A549 treated with Hydrocortisone at 1 μM for 4 hours (cell line): ENCODE data around the gene COL5A3. TPM values are rescaled to one million over a fixed set of nuclear protein-coding genes. Genes with fewer than 3 reads are reported as not detected.

ENCODE experiments used
- total RNA-seq: library from RNA; stranded (reverse); fragments of 200-300 nt; extraction: Qiagen RNA extraction; gene quantifications from 5 replicates; pipeline ENCODE4 v1.2.3, GENCODE V29; 2022

Gene COL5A3
- 2.7 to 4.3 TPM (median 3.0 TPM) in 5 replicates for total RNA-seq

DNA sequence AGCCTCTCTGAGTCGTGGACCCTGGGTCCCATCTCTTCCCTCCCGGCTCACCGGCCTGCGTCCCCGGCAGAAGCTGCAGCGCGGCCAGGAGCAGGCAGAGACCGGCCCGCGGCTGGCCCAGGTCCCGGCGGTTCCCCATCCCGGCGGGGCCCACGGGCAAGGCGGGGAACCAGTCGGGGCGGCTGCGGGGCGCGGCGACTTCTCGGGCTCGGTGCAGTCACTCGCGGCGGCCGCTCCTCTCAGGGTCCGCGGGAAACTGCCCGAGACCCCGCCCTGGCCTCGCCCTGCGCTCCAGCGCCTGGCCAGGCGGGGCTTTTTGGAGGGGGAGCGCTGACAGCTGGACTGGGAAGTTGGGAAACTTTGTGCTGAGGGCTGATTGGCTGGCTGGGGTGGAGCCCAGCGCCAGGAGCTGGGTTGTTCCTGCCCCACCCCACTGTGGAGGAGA, at the start of gene COL5A3:
COL5A3 (minus strand) TSS at position 258 of the 445 bp plus-strand sequence; CDS start at position 139, 119 bp downstream.

DNA sequence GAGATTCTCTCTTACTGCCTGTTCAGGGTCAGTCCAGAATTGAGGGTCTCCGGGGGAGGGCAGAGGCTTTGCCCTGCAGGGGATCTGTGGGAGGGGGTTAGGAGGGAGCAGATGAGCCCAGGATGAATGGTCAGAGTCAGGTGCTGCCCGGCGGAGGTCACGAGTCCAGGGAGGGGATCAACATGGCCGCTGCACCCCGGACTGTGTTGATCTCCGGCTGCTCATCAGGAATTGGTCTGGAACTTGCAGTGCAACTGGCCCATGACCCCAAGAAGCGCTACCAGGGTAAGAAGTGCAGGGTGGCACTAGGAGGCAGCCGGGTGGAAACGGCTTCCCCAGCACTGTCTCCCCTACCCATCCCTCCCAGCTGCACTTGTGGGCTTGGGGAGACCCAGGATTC, 3.0 kb upstream of the COL5A3 start, which contains the start of gene RDH8:
RDH8 (plus strand) TSS at position 168 of the 400 bp plus-strand sequence; CDS start at position 183, 15 bp downstream.

DNA sequence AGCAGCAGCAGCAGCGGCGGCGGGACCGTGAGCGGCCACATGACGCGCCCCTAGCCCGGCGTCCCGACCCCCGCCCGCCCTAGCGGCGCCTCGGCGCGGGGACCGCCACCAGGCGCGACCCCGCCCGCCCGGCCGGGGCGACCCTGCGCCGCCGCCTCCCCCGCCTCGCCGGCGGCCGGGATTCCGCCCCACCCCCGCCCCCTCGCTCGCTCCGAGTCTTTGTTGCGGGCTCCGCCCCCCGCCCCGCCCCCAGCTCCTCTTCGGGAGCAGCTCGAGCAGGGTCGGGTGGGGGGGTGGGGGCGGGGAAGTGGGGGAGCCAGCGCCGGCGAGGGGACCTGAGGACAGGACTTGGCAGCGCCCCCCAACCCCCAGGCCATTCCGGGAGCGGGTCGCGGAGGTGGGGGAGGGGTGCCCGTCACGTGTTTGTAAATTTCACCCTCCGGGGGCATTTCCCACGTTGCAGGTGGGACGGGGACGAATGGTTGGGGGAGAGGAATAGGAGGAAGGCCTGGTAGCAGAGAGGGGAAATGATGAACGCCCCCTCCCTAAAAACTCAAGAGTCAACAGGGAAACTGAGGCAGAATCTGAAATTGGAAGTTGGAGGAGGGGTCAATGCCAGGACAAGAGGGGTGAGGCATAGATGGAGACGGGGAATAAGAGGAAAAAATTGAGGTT, 73.8 kb downstream of the COL5A3 start, which contains the start of gene OLFM2:
OLFM2 (minus strand) TSS at position 190 of the 675 bp plus-strand sequence; CDS start at position 41, 149 bp downstream.

Other genes with a start within 250 kb of the COL5A3 start
- gene ZNF846, start 241.8 kb downstream of the COL5A3 start, total RNA-seq, result 1.1 to 1.5 TPM (median 1.3 TPM) in 5 replicates
- gene FBXL12, start 191.4 kb downstream of the COL5A3 start, total RNA-seq, result 13.5 to 14.4 TPM (median 14.1 TPM) in 5 replicates
- 389 to 450 TPM (median 420 TPM) in 5 replicates for gene UBL5, start 182.6 kb downstream of the COL5A3 start, total RNA-seq
- gene PIN1, start 175.2 kb downstream of the COL5A3 start, total RNA-seq, result 56.2 to 80.8 TPM (median 76.5 TPM) in 5 replicates
- gene OLFM2, start 74.0 kb downstream of the COL5A3 start, total RNA-seq, result 9.9 to 11.6 TPM (median 10.7 TPM) in 5 replicates
- gene RDH8, start 3.0 kb upstream of the COL5A3 start, total RNA-seq, result 0.09 to 0.44 TPM (median 0.21 TPM) in 5 replicates
- gene SHFL, start 75.8 kb upstream of the COL5A3 start, total RNA-seq, result 6.2 to 7.9 TPM (median 7.4 TPM) in 5 replicates
- 0.05 to 0.08 TPM in 2 of 5 replicates, not detected in the others for gene ANGPTL6, start 92.2 kb upstream of the COL5A3 start, total RNA-seq
- gene PPAN, start 95.9 kb upstream of the COL5A3 start, total RNA-seq, result 43.8 to 56.2 TPM (median 51.7 TPM) in 5 replicates
- gene P2RY11, start 101.2 kb upstream of the COL5A3 start, total RNA-seq, result 4.7 to 11.2 TPM (median 7.9 TPM) in 5 replicates
- gene EIF3G, start 109.4 kb upstream of the COL5A3 start, total RNA-seq, result 155 to 177 TPM (median 159 TPM) in 5 replicates
- gene DNMT1, start 184.4 kb upstream of the COL5A3 start, total RNA-seq, result 53.4 to 60.4 TPM (median 58.5 TPM) in 5 replicates
- gene S1PR2, start 220.8 kb upstream of the COL5A3 start, total RNA-seq, result 0.68 to 1.1 TPM (median 0.73 TPM) in 5 replicates
- 54.1 to 77.3 TPM (median 72.5 TPM) in 5 replicates for gene MRPL4, start 241.7 kb upstream of the COL5A3 start, total RNA-seq